PC-9 (cell line): ENCODE measurements around the gene ENO2.

ENCODE experiments used
- CTCF ChIP-seq: fragments of 200-600 bp; sonication (generic); conservative IDR thresholded peaks from 2 replicates; pipeline ENCODE4 v1.6.1; 2017; ENCODE audit warnings: mixed run types, antibody characterized with exemption, mild to moderate bottlenecking, moderate library complexity
- EZH2 ChIP-seq: fragments of 200-600 bp; sonication (generic); IDR thresholded peaks from 2 replicates; pipeline ENCODE4 v1.8.0; 2017; ENCODE audit warnings: antibody characterized with exemption, low read depth

- TF ChIP-seq CTCF (no peak), EZH2 (no peak)
Measured at GRCh38 chr12:6866163-6866919, 48.0 kb upstream of the ENO2 start.
